Measurements from ENCODE around the gene MAP3K7CL.

The MAP3K7CL gene

GRCh38 chr21:29224006-29224405 lies 93.6 kb downstream of the MAP3K7CL start:
- Histone ChIP-seq H3K36me3 (ENCODE audit: insufficient read depth, low read length) (no peaks in the 10 kb centered on the region; the same call in 1 of the 2 replicates), H3K9ac (ENCODE audit: low read depth, low read length) (no peak overlapping the region), H3K4me1 (ENCODE audit: insufficient read depth, low read length) (no peaks in the 10 kb centered on the region), H3K9me3 (ENCODE audit: control insufficient read depth, insufficient read depth, low read length) (no peaks in the 10 kb centered on the region)

All from ES-I3 (cell line).